NOMO-1 (cell line): ENCODE results near the gene FNDC3B.

Experiments used
- DNase-seq, 2 experiments: peaks; one replicate each; lab custom pipeline; 2025; ENCODE audit not compliant: unreplicated experiment in 2 of 2; lab: John Stamatoyannopoulos, UW

FNDC3B gene

DNA sequence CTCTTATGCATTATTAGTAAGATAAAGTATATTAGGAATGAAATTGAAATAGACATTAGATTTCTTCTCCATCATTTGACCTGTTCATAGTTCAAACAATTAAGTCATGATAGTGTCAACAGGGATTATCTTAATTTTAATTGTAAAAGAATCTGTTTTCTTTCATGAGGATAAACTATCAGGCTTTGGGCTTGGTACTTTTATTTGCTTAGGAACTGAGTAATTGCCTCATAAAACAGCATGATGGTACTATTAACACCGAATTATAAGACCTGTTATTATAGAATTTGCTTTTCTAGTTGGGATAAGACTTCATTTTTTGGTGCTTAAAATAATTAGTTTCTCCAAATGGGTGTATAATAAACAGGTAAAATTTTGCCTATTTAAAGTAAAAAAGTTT lies 71.8 kb downstream of the FNDC3B start:
- no peak for DNase-seq

DNA sequence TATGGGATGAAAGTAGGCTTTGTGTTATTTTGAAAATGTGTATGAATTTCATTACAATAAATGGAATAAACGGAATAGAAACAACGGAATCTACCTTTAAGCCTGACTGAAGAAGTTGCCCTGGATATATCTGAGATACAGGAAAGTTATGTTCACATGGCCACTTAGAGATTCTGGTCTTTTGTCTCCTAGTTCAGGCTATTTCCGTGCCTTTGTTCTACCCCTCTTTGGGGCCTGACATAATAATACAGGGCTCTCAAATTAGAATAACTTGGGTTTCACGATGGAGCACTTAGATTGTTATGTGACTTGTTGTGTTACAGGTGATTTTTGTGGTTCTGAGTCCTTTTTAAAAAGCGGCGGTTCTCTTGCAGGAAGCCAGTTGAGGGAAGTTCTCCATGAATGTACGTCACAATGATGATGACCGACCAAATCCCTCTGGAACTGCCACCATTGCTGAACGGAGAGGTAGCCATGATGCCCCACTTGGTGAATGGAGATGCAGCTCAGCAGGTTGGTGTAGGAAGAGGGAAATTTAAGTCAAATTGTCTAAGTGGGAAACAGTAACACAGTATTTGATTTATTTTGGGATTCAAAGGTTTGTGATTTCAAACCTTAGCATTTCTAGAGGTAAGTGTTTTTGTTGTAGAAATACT lies 72.8 kb downstream of the FNDC3B start:
- no peak for DNase-seq

DNA sequence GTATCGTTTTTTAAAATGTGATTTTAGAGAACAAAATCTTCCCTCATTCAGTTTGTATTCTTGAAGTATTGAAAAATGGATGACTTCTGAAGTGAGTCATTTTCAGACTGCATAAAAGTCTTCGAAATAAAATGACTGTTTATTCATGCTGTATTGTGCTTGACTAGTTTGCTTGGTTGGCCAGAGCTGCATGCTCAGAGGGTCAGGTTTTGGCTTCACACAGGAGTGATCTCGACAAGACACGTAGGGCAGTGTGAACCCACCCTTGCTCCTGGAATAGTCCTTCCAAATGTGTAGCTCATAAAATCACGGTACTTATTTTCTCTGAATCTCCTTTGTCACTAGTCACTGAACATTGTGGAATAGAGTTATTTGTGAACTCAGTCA lies 73.3 kb downstream of the FNDC3B start:
- DNase-seq, result no peak

DNA sequence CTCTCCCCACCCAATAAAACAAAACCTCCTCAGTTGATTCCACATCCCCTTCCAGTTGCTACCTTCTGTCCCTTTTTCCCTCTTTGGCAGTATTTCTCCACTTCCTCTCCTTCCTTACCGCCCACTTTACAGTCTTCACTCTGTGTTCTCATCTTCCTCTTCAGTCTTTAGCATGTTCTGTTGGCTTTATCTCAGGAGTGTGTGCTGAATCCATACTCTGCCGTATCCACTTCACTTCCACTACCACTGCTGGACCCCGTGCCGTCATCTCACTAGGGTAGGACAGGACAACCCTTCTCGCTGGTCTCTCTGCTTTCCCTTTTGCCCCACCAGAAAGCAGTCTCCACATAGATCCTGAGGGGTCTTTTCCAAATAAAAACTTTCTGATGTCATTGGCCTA lies 74.3 kb downstream of the FNDC3B start:
- DNase-seq, result no peak

DNA sequence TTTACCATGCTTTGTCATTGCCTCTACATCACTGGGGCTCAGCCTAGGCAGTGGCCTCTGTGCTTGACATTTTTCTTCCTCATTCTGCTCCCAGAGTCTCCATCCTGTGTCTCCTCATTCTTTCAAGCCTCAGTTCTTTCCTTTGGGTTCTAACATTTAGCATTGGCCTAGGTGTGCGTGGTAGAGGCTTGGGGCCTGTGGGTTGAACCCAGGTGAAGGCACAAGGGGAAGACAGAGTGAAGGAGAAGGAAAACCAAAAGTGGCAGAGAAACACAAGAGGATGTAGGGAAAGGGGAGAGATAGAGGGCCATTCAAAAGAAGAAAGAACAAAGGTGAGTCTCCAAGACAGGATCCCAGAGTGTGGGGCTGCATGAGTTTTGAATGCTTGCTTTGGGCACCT lies 75.7 kb downstream of the FNDC3B start:
- DNase-seq, result no peak

DNA sequence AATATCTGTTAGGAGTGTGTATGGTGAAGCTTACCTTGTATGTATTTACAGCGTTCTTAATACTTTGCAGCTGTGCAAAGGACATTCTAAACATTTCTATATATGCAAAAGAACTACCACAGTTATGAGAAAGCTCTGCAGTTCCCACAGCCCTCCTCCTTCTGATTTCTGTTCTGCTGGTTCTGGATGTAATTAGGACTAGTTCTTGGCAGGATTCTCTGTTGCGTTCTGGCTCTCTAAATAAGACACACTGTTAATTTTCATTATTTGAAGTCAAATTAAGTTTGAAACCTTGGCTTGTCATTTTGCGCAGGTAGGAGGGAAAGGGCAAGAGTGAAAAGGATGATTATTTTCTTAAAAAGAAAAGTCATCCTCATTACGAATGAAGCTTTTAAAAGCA lies 76.4 kb downstream of the FNDC3B start:
- no peak for DNase-seq

DNA sequence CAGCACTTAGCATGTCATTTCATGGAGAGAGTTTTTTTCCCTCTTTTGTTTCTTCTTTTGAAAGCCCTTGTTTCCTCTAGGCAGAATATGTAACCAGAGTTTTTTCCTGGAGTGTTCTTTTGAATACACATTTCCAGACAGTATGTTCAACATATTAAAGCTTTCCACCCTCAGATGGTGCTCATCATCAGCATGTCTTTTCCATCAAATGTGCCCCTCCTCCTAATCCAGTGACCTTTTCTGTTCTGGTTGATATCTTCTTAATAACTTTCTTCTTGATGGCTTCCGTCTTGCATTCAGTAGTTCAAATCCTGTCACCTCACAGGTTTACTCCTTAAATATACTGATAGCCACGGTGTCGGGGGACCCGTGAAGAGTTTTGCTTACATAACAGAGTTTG lies 78.6 kb downstream of the FNDC3B start:
- DNase-seq, result no peak

DNA sequence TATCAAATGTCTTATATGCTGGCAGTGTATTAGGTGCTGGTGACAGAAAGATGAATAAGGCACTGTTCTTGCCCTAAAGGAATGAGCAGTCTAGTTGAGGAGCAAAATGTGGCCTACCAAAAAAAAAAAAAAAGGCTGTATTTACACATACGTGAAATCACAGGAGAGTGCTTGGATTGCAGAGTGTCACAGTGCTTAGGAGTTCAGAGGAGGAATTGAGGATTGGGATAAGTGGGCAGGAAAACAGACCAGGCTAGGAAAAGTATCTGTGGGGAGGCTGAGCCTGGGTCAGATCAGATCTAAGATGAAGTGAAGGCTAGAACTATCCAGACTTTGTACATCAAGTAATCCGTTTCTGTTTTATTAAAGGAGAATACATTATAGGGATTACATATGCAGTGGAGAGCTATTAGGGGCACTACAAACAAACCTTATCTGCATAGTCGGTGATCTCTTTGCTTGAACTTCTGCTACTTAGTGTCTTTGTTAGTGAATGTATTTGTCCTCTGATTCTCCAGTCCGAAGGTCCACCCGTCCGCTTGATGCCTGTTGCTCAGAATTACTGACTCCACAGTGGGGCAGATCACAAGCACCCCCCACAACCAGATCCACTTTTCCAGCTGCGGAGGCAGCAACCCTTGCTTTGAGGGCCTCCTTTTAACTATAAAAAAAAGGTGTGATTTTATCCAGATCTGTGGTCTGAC lies 80.0 kb downstream of the FNDC3B start:
- DNase-seq, result no peak

DNA sequence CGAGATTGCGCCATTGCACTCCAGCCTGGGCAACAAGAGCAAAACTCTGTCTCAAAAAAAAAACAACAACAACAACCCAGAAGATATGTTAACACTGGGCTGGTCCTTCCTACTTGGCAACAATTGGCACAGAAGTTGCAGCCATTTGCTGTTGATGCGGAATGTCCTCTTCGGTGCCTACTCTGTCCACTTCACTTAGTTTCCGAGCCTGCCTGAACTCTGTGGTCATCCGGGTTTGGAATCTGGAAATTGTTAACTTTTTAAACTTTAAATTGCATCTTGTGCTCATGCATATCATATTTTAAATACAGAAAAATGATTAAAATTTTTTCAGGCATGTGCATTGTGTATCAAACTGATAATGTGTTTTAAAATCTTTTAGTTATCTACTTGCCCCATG lies 81.5 kb downstream of the FNDC3B start:
- no peak for DNase-seq

DNA sequence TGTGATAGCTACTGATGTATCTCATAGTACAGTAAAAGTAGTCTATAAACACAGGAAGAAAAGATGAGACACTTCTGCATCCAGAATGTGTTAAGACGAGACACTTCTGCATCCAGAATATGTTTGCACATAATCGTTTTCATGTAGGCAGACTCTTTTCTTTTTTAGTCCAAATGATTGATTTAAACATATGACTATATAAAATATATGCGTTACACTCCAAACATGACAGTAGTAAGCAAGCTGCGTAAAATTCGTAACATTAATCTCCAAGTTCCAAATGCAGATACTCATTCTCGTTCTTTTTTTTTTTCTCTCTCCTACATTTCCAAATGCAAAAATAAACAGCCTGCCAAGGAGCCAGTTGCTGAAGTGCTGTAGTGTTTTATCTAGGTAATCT lies 82.6 kb downstream of the FNDC3B start:
- DNase-seq, result no peak

DNA sequence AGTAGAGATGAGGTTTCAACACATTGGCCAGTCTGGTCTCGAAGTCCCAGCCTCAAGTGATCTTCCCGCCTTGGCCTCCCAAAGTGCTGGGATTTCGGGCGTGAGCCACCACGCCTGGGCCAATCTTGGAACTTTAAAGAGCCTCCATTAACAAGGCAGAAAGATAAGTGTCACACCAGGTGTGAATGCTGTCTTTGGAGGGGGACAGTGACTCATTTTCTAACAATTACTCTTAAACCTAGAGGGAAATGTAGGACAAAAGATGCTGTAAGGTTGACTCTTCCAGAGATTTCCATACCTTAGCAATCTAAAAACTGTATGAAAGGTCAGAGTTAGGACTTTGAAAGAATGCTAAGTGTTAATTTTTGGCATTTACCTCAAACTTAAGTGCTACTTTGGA lies 84.9 kb downstream of the FNDC3B start:
- DNase-seq, result no peak

DNA sequence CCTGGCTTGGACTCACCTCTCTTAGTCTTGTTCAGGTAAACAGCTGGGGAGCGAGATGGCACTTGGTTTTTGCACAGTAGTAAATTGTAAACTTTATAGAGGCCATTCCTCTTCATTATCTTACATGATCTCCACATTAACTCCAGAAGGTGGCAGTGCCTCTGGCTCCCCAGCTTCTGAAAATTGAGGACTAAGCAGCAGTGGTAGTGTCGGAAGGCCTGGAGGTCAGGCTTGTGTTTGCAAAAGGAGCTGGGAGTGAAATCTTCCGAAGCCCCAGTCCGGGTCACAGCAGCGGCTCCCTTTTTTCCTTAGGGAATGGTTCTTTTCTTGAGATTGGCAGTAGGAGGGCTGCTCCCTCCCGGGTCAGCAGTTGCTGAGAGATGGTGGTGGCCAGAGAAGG lies 85.7 kb downstream of the FNDC3B start:
- no peak for DNase-seq

DNA sequence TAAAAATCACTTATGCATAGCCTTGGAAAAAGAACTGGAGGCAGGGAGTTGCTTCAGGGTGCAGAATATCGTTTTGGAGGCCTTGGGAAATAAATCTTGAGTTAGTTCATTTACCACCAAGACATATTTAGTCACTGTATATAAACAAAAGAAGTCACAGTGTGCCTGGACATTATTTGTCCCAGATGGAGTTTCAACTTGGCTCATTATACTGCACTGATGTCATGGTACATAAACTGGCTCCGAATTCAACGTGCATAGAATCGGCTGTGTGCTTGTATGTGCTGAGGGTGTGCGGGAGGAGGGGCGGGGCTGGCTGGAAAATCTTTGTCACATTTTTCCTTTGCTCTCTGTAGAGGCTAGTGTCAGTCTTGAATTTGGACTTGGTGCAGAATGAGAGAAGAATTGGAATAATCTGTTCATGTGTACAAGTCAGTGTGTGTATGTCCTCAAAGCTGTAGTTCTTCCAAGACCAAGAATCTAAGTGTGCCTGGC lies 86.6 kb downstream of the FNDC3B start:
- DNase-seq, result no peak

DNA sequence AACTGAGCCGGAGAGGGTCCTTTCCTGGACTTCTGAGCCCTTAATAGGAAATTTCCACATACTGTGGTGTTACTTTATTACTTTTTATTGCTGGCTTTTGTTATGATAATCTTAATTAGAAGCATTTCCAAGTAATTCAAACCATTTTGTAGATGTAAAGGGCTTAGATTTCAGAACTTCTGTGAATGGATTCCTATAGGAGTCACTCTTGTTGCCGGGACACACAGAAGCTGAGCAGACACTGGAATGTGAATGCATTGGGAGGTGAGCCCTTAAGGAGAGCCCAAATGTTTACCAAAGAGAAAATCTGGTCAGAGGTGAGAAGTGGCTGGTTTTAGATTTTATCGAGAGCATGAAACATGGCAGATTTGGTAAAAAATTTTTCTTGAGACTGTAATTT lies 87.4 kb downstream of the FNDC3B start:
- no peak for DNase-seq

DNA sequence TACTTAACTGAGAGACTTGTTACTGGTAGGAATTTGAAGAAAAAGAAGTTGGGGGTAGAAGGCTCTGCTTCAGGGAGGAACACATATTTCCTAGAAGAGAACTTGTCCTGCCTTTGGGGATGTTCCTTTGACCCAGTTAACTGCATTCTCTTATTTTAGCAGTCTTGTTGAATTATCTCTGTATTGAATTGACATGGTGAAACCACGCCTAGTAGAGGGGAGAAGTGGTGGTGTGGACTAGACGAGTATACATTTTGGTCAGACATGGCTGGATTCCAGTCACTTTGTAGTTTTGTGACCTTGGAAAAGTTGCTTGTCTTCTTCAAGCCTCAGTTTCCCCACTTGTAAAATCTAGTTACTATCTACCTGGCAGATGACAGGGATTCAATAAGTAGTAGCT lies 87.8 kb downstream of the FNDC3B start:
- DNase-seq, result no peak

DNA sequence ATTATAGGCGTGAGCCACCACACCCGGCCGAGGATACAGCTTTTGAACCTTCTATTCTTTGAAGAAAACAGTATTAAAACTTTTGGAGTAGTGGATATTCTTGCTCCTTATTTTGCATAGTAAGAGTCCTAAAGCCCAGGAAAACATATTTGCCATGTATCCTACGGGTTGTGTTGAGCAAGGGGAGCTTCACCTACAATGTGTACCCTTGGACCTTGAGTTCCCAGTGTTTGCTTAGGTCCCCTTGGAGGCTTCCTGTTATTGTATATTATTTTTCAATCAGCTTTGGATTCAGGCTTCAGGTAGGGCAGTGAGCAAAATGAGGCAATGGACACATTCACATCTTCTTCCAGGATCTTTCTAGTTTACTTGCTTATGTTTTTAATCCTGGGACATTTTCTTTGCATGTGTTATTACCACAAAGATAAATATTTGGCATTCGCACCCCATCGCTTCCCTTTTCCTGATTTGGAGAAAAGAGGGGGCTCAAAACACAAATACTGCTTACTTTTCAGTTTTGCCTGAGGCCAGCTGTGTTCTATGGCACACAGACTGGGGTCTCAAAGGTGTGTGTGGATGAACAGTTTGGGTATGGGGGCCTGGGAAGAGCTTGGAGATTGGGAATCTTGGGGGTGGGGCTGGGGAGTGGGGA lies 88.7 kb downstream of the FNDC3B start:
- no peak for DNase-seq

DNA sequence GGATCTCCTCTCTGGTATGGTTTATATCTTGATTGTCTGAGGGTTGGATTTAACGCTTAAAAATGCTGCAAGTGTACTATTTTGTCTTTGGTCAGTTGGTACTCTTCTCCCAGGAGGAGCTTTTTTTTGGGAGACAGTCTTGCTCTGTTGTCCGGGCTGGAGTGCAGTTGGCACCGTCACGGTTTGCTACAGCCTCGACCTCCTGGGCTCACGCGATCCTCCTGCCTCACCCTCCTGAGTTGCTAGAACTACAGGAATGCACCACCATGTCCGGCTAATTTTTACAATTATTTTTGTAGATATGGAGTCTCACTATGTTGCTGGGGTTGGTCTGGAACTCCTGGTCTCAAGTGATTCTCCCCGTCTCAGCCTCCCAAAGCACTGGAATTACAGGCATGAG lies 89.5 kb downstream of the FNDC3B start:
- DNase-seq, result no peak

DNA sequence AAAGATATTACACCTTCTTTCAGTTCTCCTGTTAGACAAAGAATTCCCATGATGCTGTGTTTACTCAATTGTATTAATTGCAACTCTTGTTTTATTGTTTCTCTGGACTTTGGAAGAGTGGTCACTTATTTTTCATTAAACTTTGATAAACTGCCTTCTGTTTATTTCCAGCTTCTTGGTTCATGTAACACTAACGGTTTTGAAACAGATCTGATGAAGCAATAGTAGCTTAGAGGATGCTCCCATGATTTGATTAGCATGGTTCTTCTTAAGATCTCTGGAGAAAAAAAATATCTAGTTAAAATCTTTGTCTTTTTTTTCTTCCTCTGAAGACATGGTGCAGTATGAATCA lies 90.1 kb downstream of the FNDC3B start:
- DNase-seq, result peak; percentile 56 to 99

DNA sequence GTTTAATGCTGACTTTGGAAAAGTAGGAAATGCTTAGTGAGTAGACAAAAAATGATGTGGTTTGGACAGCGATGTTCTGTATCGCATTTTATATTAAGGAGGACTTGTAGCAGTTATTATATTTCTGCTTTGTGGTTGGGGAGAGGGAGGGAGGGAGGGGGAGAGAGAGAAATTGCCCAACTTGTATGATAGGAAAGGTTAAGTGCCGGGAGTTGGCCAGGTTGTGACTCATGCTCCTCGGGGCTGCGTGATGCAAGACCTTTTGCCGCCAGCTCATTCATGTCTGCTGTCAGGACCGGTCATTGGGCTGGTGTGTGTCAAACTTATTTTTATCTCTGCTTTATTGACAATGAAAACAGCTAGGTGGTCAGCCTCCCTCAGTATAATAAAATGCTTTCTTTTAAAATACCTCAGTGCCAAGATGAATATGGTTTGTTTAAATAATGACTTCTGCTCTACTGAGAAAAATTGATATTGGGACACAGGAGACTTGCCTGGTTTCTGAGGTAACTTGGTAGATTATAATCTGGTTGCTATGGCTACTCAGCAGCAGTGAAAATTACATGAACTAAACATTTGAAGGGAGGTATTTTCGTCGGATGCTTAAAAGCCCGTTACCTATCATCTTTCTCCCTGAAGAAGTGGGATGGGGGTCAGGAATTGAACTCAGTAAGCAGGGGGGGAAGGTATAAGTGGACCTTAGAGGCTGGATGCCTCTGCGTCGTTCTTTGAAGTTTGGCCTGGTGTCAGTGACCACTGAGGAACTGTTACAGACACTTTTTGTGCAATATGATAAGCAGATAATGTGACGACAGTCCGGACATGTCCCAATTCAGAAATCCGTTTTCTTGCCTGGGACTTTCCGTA lies 90.7 kb downstream of the FNDC3B start:
- peak; percentile 99 to 100 for DNase-seq

DNA sequence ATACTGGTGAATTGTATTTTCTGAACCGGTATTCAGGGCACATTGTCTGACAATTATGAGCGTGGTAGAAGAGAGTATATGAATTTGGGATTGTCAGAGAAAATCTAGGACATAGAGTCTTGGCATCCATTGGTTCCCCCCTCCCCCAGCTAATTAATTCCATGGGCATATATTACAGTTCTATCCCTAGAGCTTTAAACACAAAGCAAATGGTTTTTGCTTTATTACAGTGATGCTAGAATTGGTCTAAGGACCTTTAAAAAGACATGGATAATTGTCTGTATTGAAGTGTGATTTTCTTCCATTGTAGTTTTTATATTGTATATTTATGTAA lies 91.3 kb downstream of the FNDC3B start:
- no peak for DNase-seq

DNA sequence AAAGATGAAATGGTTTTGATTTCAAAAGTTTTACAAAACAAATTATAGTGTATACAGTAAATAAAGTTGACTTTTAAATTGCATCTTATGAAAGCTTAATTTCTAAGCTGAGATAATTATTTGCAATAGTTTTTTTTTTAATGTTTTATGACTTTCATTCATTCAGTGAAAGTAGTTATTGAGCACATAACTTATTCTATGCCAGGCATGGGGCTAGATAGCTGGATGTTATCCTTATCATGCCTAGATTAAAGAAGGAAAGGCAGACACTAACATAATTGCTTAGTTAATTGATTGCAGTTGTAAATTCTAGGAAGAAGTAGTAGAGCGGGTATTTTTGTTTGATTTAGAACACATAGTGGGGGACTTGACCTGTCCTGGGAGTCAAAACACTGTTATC lies 92.4 kb downstream of the FNDC3B start:
- DNase-seq, result no peak
